Endothelial cell of umbilical vein (primary cell): ENCODE measurements around the gene LIME1. TPM values are rescaled to one million over a fixed set of nuclear protein-coding genes. Genes with fewer than 3 reads are reported as not detected.

Source experiments
- BruUV-seq: library from RNA; stranded (reverse); fragments of 400-500 nt; replicated peaks from 2 replicates; lab custom pipeline; 2021; lab: Mats Ljungman, UMichigan
- CTCF ChIA-PET: fragments of 300-600, 350-600 bp; sonication (Branson Sonifier 250); formaldehyde crosslinking; loops from one replicate; lab custom pipeline; 2021; ENCODE audit warnings: antibody characterized with exemption, inconsistent platforms; lab: Charles Lee
- POLR2A ChIA-PET: fragments of 300-600, 350-600 bp; sonication (Branson Sonifier 250); formaldehyde crosslinking; loops from one replicate; lab custom pipeline; 2021; ENCODE audit warnings: antibody characterized with exemption, inconsistent platforms; lab: Charles Lee
- DNase-seq: peaks from one replicate; pipeline ENCODE4 v3.0.0-alpha.2; 2011; ENCODE audit warnings: low read depth, low spot score
- FAIRE-seq: peaks from 2 replicates; lab custom pipeline; 2011; peaks lifted over from hg19 to GRCh38; lab: Jason Lieb, UNC
- H2AFZ ChIP-seq: 2 replicates; pipeline ENCODE4 v1.6.0; 2012; ENCODE audit warnings: low read depth, low read length, control low read depth, inconsistent platforms
- H3K27ac ChIP-seq: 2 replicates; pipeline ENCODE4 v1.5.1; 2011; ENCODE audit warnings: low read depth, mild to moderate bottlenecking, control low read depth, low read length, moderate library complexity; ENCODE audit not compliant: insufficient read depth
- H3K27me3 ChIP-seq, 2 experiments: 2 replicates each; pipeline versions ENCODE4 v1.6.0 to v1.6.1; 2011; ENCODE audit warnings: low read length in 2 of 2, mixed read lengths in 1 of 2; ENCODE audit not compliant: control insufficient read depth in 2 of 2, insufficient read depth in 2 of 2
- H3K36me3 ChIP-seq, 2 experiments: 2 replicates in 1 of 2; 3 replicates in 1 of 2; pipeline ENCODE4 v1.5.1; 2011; ENCODE audit warnings: low read length in 2 of 2, mild to moderate bottlenecking in 1 of 2, moderate library complexity in 1 of 2; ENCODE audit not compliant: control insufficient read depth in 2 of 2, insufficient read depth in 2 of 2; ENCODE audit errors: extremely low read depth in 1 of 2
- H3K4me1 ChIP-seq: 3 replicates; pipeline ENCODE4 v1.5.1; 2011; ENCODE audit warnings: mild to moderate bottlenecking, low read length; ENCODE audit not compliant: control insufficient read depth, insufficient read depth; ENCODE audit errors: extremely low read depth
- H3K4me2 ChIP-seq: 2 replicates; pipeline ENCODE4 v1.6.1; 2011; ENCODE audit warnings: low read length, control low read depth, mixed read lengths; ENCODE audit not compliant: insufficient read depth
- H3K4me3 ChIP-seq, 3 experiments: fragments of 200-600 bp in 1 of 3; sonication (generic), shearing (Covaris generic) in 1 of 3; replicated peaks in 1 of 3; 2 replicates each; pipeline ENCODE4 v1.5.1; 2011 to 2016; ENCODE audit warnings: control low read depth in 3 of 3, low read length in 3 of 3, mild to moderate bottlenecking in 2 of 3, inconsistent platforms in 1 of 3, low read depth in 1 of 3, moderate library complexity in 1 of 3; ENCODE audit not compliant: insufficient read depth in 1 of 3
- H3K79me2 ChIP-seq: 2 replicates; pipeline ENCODE4 v1.6.0; 2012; ENCODE audit warnings: low read length, inconsistent platforms; ENCODE audit not compliant: control insufficient read depth, insufficient read depth
- H3K9ac ChIP-seq: replicated peaks from 2 replicates; pipeline ENCODE3; 2011; ENCODE audit warnings: low read length, control low read depth; ENCODE audit not compliant: insufficient read depth; ENCODE audit errors: extremely low read depth
- H3K9me1 ChIP-seq: replicated peaks from 3 replicates; pipeline ENCODE4 v1.6.0; 2011; ENCODE audit warnings: mild to moderate bottlenecking, low read length; ENCODE audit not compliant: control insufficient read depth, insufficient read depth; ENCODE audit errors: extremely low read depth
- H3K9me3 ChIP-seq: replicated peaks from 2 replicates; pipeline ENCODE4 v1.5.1; 2012; ENCODE audit warnings: low read length, inconsistent platforms; ENCODE audit not compliant: control insufficient read depth, insufficient read depth
- H4K20me1 ChIP-seq: replicated peaks from 2 replicates; pipeline ENCODE3; 2011; ENCODE audit warnings: mild to moderate bottlenecking, low read length; ENCODE audit not compliant: control insufficient read depth, insufficient read depth; ENCODE audit errors: extremely low read depth
- EZH2 ChIP-seq: IDR thresholded peaks from 2 replicates; pipeline ENCODE4 v1.6.1; 2012; ENCODE audit warnings: borderline replicate concordance, low read depth, mild to moderate bottlenecking, moderate library complexity, low read length, inconsistent platforms; ENCODE audit not compliant: severe bottlenecking
- FOS ChIP-seq: IDR thresholded peaks from 2 replicates; pipeline ENCODE4 v1.6.1; 2011; ENCODE audit warnings: mild to moderate bottlenecking, low read length, moderate library complexity, borderline replicate concordance; ENCODE audit not compliant: insufficient read depth
- GATA2 ChIP-seq: IDR thresholded peaks from 2 replicates; pipeline ENCODE4 v1.7.0; 2011; ENCODE audit warnings: low read depth, mild to moderate bottlenecking, moderate library complexity, mixed read lengths, low read length; ENCODE audit not compliant: insufficient read length, insufficient read depth
- JUN ChIP-seq: IDR thresholded peaks from 2 replicates; pipeline ENCODE4 v1.6.1; 2011; ENCODE audit warnings: borderline replicate concordance, low read depth; ENCODE audit not compliant: insufficient read length, insufficient read depth
- MYC ChIP-seq: IDR thresholded peaks from one replicate; pipeline ENCODE4 v1.6.1; 2011; ENCODE audit warnings: mild to moderate bottlenecking, low read depth, low read length
- POLR2A ChIP-seq: IDR thresholded peaks from 2 replicates; pipeline ENCODE4 v1.6.1; 2012; ENCODE audit warnings: low read depth, mild to moderate bottlenecking, control low read depth, low read length
- POLR2AphosphoS5 ChIP-seq: IDR thresholded peaks from 2 replicates; pipeline ENCODE4 v1.6.1; 2012; ENCODE audit warnings: low read depth, mild to moderate bottlenecking, control low read depth, low read length, moderate library complexity; ENCODE audit not compliant: insufficient read depth
- dilution Hi-C: fragments of 300-500 bp; cut with MboI; formaldehyde crosslinking; loops from one replicate; pipeline ENCODE4 v1.15.0; 2019; ENCODE audit warnings: low sequenced_read_pairs; ENCODE audit not compliant: extremely low pct_ligation_motif_present
- intact Hi-C: fragments of 100-400 bp; cut with micrococcal nuclease; formaldehyde crosslinking; loops from one replicate; pipeline ENCODE4 v1.10.0; 2022
- polyA plus RNA-seq, 4 experiments: library from polyadenylated mRNA; depleted of rRNA in 3 of 4; stranded (reverse) in 3 of 4; unstranded in 1 of 4; fragments of >200 nt; gene quantifications; 2 replicates each; pipeline versions ENCODE4 v1.2.1 to v1.2.3, GENCODE V29; 2011 to 2012; ENCODE audit warnings: missing spikeins in 1 of 4
- total RNA-seq: library from RNA; stranded (reverse); gene quantifications from 2 replicates; pipeline ENCODE4 v1.2.3, GENCODE V29; 2021
- TF ChIP-seq, protein P1 (sequence below), 2 donors: IDR thresholded peaks; 1 replicate in 1 of 2; 2 replicates in 1 of 2; pipeline ENCODE4 v1.5.1; 2011; ENCODE audit warnings: low read length in 2 of 2, mild to moderate bottlenecking in 2 of 2, moderate library complexity in 2 of 2, control low read depth in 1 of 2, inconsistent platforms in 1 of 2, low read depth in 1 of 2; ENCODE audit not compliant: insufficient read depth in 1 of 2; ENCODE audit errors: extremely low read depth in 1 of 2
- TF ChIP-seq, protein P2 (sequence below): IDR thresholded peaks from 2 replicates; pipeline ENCODE4 v1.6.1; 2011; ENCODE audit not compliant: insufficient read depth, insufficient read length

LIME1 gene
- total and polyA plus RNA-seq, 2 donors (not counting 3 experiments of a cell fraction or from before 2014, with no cell fraction given): 10.7 to 12.2 TPM

DNA sequence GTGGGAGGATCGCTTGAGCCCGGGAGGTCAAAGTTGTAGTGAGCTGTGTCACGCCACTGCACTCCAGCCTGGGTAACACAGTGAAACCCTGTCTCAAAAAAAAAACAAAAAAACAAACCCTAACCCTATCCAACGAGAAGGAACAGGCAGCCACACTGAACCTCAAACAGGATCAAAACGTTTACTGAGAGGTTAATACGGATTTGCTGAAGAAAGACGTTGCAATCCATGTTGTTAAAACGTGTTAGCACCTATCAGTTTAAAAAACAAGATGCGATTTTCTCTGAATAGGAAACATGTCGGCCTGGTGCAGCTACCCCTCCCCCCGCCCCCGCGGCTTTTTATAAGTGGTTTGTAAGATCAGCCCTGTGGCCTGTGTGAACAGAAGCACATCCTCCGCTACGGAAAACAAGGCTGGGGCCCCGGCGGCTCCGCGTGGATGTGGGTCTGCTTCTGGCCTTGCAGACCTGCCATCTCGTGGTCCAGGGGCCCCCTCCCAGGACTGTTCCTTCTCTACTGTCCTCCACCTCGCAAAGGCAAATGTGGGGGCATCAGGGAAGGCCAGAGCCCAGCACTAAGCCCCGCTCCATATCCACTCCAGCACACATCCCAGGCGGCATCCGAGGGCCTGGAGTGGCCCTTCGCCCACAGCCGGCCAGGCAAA lies 14.5 kb downstream of the LIME1 start:
- intact Hi-C loops (no loop called here), dilution Hi-C loops (no loop called here)
- ChIA-PET POLR2A (no interaction called here), CTCF (interaction anchor here (1.0 kb wide), 1 partner anchor 369 kb away, joined by 3 read pairs; no protein-coding TSS in a partner anchor)
- FAIRE-seq (no peak), DNase-seq (no peak)
- TF ChIP-seq FOS (no peak), POLR2AphosphoS5 (no peak), POLR2A (no peak), MYC (no peak), JUN (no peak), GATA2 (no peak), EZH2 (no peak)
- TF ChIP-seq, protein P1, sequence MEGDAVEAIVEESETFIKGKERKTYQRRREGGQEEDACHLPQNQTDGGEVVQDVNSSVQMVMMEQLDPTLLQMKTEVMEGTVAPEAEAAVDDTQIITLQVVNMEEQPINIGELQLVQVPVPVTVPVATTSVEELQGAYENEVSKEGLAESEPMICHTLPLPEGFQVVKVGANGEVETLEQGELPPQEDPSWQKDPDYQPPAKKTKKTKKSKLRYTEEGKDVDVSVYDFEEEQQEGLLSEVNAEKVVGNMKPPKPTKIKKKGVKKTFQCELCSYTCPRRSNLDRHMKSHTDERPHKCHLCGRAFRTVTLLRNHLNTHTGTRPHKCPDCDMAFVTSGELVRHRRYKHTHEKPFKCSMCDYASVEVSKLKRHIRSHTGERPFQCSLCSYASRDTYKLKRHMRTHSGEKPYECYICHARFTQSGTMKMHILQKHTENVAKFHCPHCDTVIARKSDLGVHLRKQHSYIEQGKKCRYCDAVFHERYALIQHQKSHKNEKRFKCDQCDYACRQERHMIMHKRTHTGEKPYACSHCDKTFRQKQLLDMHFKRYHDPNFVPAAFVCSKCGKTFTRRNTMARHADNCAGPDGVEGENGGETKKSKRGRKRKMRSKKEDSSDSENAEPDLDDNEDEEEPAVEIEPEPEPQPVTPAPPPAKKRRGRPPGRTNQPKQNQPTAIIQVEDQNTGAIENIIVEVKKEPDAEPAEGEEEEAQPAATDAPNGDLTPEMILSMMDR (IDR thresholded peaks at IDR 0.05; ENCODE audit: extremely low read depth in 1 of 2, insufficient read depth in 1 of 2, low read depth in 1 of 2, low read length in 2 of 2): no peak
- TF ChIP-seq, protein P2, sequence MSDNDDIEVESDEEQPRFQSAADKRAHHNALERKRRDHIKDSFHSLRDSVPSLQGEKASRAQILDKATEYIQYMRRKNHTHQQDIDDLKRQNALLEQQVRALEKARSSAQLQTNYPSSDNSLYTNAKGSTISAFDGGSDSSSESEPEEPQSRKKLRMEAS: no peak
- no peak overlapping the region for H3K9ac ChIP-seq
- no peaks in the 10 kb centered on the region for H3K9me3 ChIP-seq
- no peaks in the 10 kb centered on the region for H3K4me1 ChIP-seq
- no TSS peak for BruUV-seq
- no peaks in the 10 kb centered on the region for H4K20me1 ChIP-seq
- H3K36me3 ChIP-seq: no peaks in the 10 kb centered on the region
- no peak overlapping the region for H3K4me3 ChIP-seq
- H3K27ac ChIP-seq: no peak overlapping the region
- H3K27me3 ChIP-seq: no peaks in the 10 kb centered on the region
- H3K9me1 ChIP-seq: no peaks in the 10 kb centered on the region
- no peak overlapping the region for H2AFZ ChIP-seq
- no peak overlapping the region for H3K4me2 ChIP-seq
- H3K79me2 ChIP-seq: no peaks in the 10 kb centered on the region
